Subcutaneous abdominal adipose tissue (tissue), 5 donors: ENCODE data around the gene DCUN1D3.
"Not testable (repeated sequence)": the region's sequence is repeated elsewhere in the genome, so short reads cannot be mapped to it uniquely, and the experiment has no call there.

Experiments used
- H3K27ac ChIP-seq: one replicate; pipeline ENCODE4 v1.7.0; 2013; ENCODE audit warnings: low read depth, mild to moderate bottlenecking, inconsistent platforms, low read length, moderate library complexity
- H3K27me3 ChIP-seq, 5 donors: one replicate each; pipeline ENCODE4 v1.7.0; 2013; ENCODE audit warnings: low read length in 5 of 5, inconsistent platforms in 1 of 5; ENCODE audit not compliant: control insufficient read depth in 5 of 5, insufficient read depth in 4 of 5
- H3K36me3 ChIP-seq, 5 donors: one replicate each; pipeline ENCODE4 v1.7.0; 2013; ENCODE audit warnings: low read length in 5 of 5; ENCODE audit not compliant: control insufficient read depth in 5 of 5, insufficient read depth in 5 of 5
- H3K4me1 ChIP-seq, 5 donors: one replicate each; pipeline ENCODE4 v1.7.0; 2013; ENCODE audit warnings: low read length in 5 of 5, mild to moderate bottlenecking in 3 of 5, moderate library complexity in 1 of 5; ENCODE audit not compliant: control insufficient read depth in 5 of 5, insufficient read depth in 5 of 5
- H3K4me3 ChIP-seq, 5 donors: one replicate each; pipeline ENCODE4 v1.7.0; 2013; ENCODE audit warnings: low read length in 5 of 5, low read depth in 1 of 5
- H3K9ac ChIP-seq, 5 donors: one replicate each; pipeline ENCODE4 v1.7.0; 2013; ENCODE audit warnings: low read length in 5 of 5, mild to moderate bottlenecking in 4 of 5, moderate library complexity in 3 of 5
- H3K9me3 ChIP-seq, 5 donors: one replicate each; pipeline ENCODE4 v1.7.0; 2013; ENCODE audit warnings: low read length in 5 of 5; ENCODE audit not compliant: control insufficient read depth in 5 of 5
- donor health status: healthy.
- donor health status: healthy.
- donor health status: healthy.
- donor health status: healthy.
- donor health status: healthy.

Gene DCUN1D3

GRCh38 chr16:20900299-20901067, at the start of gene DCUN1D3, which contains the start of gene LYRM1:
Gene DCUN1D3, minus strand, starts transcription at chr16:20900358. Its CDS starts 37,820 bp downstream, at chr16:20862538.
Gene LYRM1, plus strand, starts transcription at chr16:20900771. Its CDS starts 14,785 bp downstream, at chr16:20915556.
- H3K4me1 ChIP-seq: peaks cover 5 to 80% (median 77%) of the 10 kb centered on the region in 5 donors
- no peaks in the 10 kb centered on the region for H3K9me3 ChIP-seq
- H3K36me3 ChIP-seq: peaks cover 10 to 14% (median 13%) of the 10 kb centered on the region in 5 donors

GRCh38 chr16:20949660-20950059, 49.5 kb upstream of the DCUN1D3 start:
- Histone ChIP-seq H3K36me3 (no peaks in the 10 kb centered on the region), H3K27me3 (no peaks in the 10 kb centered on the region), H3K9ac (no peak overlapping the region), H3K9me3 (no peaks in the 10 kb centered on the region), H3K4me1 (no peaks in the 10 kb centered on the region), H3K27ac (no peak overlapping the region), H3K4me3 (no peak overlapping the region)

More at GRCh38 chr16:20900299-20901067, at the start of gene DCUN1D3, which contains the start of gene LYRM1:
- no peaks in the 10 kb centered on the region for H3K27me3 ChIP-seq
- peak within 1 kb of the TSS; percentile 88 to 95 (median 94) for H3K4me3 ChIP-seq
- H3K9ac ChIP-seq: peak within 1 kb of the TSS; percentile 96 to 100 (median 98)
- H3K27ac ChIP-seq: peak within 1 kb of the TSS; percentile 97

GRCh38 chr16:20948444-20948843, 48.3 kb upstream of the DCUN1D3 start:
- Histone ChIP-seq H3K27ac (no peak overlapping the region), H3K27me3 (no peaks in the 10 kb centered on the region), H3K4me3 (no peak overlapping the region)

GRCh38 chr16:20946015-20946629, 46.0 kb upstream of the DCUN1D3 start:
- Histone ChIP-seq H3K9me3 (no peaks in the 10 kb centered on the region), H3K4me1 (peaks cover 0 to 5% (median 0%) of the 10 kb centered on the region in 5 donors)

More at GRCh38 chr16:20948444-20948843, 48.3 kb upstream of the DCUN1D3 start:
- peaks cover 0 to 2% (median 0%) of the 10 kb centered on the region in 5 donors for H3K4me1 ChIP-seq
- no peak overlapping the region for H3K9ac ChIP-seq
- no peaks in the 10 kb centered on the region for H3K9me3 ChIP-seq
- H3K36me3 ChIP-seq: no peaks in the 10 kb centered on the region

GRCh38 chr16:20945575-20945875, 45.4 kb upstream of the DCUN1D3 start:
- not testable (repeated sequence) for H3K4me3 ChIP-seq, H3K27ac ChIP-seq, H3K36me3 ChIP-seq, H3K9me3 ChIP-seq, H3K27me3 ChIP-seq, H3K4me1 ChIP-seq, H3K9ac ChIP-seq

More at GRCh38 chr16:20946015-20946629, 46.0 kb upstream of the DCUN1D3 start:
- H3K9ac ChIP-seq: no peak overlapping the region
- no peak overlapping the region for H3K4me3 ChIP-seq
- H3K27ac ChIP-seq: no peak overlapping the region
- H3K36me3 ChIP-seq: no peaks in the 10 kb centered on the region
- H3K27me3 ChIP-seq: no peaks in the 10 kb centered on the region

- H3K9me3 ChIP-seq: no peaks in the 10 kb centered on the region
- H3K4me3 ChIP-seq: no peak overlapping the region
- peaks cover 0 to 5% (median 0%) of the 10 kb centered on the region in 5 donors for H3K4me1 ChIP-seq
- no peaks in the 10 kb centered on the region for H3K36me3 ChIP-seq
- no peak overlapping the region for H3K27ac ChIP-seq
- H3K27me3 ChIP-seq: no peaks in the 10 kb centered on the region
- no peak overlapping the region for H3K9ac ChIP-seq
Observed at GRCh38 chr16:20944861-20945574, 44.9 kb upstream of the DCUN1D3 start.

GRCh38 chr16:20942256-20942655, 42.1 kb upstream of the DCUN1D3 start:
- H3K9ac ChIP-seq: no peak overlapping the region
- H3K36me3 ChIP-seq: no peaks in the 10 kb centered on the region
- no peaks in the 10 kb centered on the region for H3K9me3 ChIP-seq
- H3K4me3 ChIP-seq: no peak overlapping the region
- H3K4me1 ChIP-seq: peaks cover 0 to 12% (median 7%) of the 10 kb centered on the region in 5 donors
- H3K27ac ChIP-seq: no peak overlapping the region
- H3K27me3 ChIP-seq: no peaks in the 10 kb centered on the region

GRCh38 chr16:20941636-20941926, 41.4 kb upstream of the DCUN1D3 start:
- Histone ChIP-seq H3K4me1 (peaks cover 0 to 12% (median 7%) of the 10 kb centered on the region in 5 donors), H3K4me3 (no peak overlapping the region), H3K27me3 (no peaks in the 10 kb centered on the region), H3K36me3 (no peaks in the 10 kb centered on the region), H3K9me3 (no peaks in the 10 kb centered on the region), H3K9ac (no peak overlapping the region), H3K27ac (no peak overlapping the region)

GRCh38 chr16:20940871-20941635, 40.9 kb upstream of the DCUN1D3 start:
- peaks cover 0 to 12% (median 7%) of the 10 kb centered on the region in 5 donors for H3K4me1 ChIP-seq
- no peak overlapping the region for H3K9ac ChIP-seq
- no peaks in the 10 kb centered on the region for H3K36me3 ChIP-seq
- no peak overlapping the region for H3K27ac ChIP-seq
- no peaks in the 10 kb centered on the region for H3K27me3 ChIP-seq
- H3K9me3 ChIP-seq: no peaks in the 10 kb centered on the region
- H3K4me3 ChIP-seq: no peak overlapping the region
